ENCODE measurements around the gene FCRL3.

Gene FCRL3

DNA sequence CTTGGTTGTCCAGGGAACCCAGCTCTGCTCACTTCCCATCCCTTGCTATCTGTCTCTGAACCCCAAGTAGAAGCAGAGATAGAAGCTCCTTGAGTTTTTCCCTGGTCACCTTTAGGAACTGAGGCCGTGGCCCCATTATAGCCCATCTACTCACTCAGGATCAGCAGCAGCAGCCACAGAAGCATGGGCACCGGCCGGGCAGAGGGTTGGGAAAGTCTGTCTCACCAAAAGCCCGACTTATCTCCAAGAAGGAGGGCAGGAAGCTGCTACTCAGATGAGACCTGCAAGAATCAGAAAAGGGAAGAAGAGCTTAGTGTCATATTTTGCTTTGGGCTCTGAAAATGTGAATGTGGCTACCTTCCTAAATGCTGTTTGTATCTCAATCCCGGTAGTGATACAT is 264 bp downstream of the FCRL3 start:
- DNase-seq, result no peak
- H3K9me3 Mint-ChIP-seq, result no peaks in the 10 kb centered on the region
- H3K36me3 Mint-ChIP-seq (ENCODE audit: low read depth), result no peaks in the 10 kb centered on the region
- H3K4me3 Mint-ChIP-seq, result peak overlapping the region; percentile 44
- H3K27ac Mint-ChIP-seq, result peak overlapping the region; percentile 78
- peaks cover 31% of the 10 kb centered on the region for H3K27me3 Mint-ChIP-seq
- H3K4me1 Mint-ChIP-seq (ENCODE audit: low read depth), result peaks cover 9% of the 10 kb centered on the region

DNA sequence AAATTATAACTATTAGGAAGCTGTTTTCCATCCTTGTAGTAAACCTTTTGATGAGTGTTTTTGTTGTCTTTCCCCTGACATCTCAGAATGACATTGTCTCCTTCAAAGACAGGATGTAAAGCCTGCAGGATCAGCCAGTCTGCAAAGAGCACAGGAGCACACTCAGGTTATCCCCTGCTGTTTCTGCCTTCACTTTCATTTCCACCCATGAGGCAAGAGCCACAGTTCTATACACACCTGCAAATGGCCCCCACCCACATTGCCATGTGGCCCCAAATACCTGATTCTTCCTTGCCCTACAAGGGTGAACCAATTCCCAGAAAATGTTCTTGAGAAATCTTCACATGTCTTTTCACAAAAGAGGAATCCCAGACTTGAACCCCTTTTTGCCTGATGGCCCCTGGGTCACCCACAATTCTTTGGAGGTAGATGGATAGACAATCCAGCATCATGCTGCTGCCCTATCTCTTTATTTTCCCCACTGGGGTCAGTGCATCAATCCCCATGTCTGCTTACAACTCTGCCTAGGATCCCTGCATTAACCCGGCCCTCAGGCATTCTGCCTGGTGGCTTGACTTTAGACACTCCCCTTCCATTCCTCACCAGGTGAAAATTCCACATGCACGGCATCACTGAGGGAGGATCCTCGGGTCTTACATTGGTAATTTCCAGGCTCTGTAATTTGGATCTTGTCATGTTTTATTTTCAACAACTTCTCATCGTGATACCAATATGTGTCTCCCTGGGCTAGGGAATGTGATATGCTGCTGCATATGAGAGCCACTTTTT is 2.6 kb downstream of the FCRL3 start:
- Mint-ChIP-seq H3K36me3 (ENCODE audit: low read depth) (no peaks in the 10 kb centered on the region), H3K4me3 (no peak overlapping the region), H3K9me3 (no peaks in the 10 kb centered on the region), H3K4me1 (ENCODE audit: low read depth) (peaks cover 9% of the 10 kb centered on the region), H3K27me3 (peaks cover 31% of the 10 kb centered on the region), H3K27ac (peak overlapping the region; percentile 42)
- no peak for DNase-seq

DNA sequence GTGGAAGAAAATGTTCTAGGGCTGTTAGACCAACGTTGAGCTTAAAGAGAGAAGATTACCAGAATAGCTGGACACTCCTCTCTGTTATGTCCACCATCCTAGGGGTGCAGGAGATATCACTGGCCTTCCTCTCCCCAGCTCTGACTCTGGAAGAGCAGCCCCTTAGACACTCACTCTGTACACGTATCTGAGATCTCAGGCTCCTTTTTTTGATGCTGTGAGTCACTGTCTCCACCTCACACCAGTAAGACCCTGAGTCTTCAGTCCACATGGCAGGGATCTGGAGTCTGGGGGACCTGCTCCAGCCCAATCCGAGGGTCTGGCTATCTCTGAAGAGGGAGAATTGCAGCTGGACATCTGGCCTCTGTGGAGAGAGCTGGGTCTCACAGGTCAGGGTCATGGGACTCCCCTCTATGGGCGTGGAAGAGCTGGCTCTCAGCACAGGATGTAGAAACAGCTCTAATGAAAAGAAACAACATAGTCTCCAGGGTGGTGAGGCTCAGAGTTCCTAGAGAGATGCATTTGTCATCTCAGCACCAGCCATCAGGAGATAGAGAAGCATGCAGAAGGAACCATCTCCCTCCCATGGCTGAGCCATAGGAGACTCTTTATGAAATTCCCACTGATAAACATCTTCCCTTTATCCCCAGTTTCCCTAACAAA is 3.5 kb downstream of the FCRL3 start:
- Mint-ChIP-seq H3K36me3 (ENCODE audit: low read depth) (no peaks in the 10 kb centered on the region), H3K27ac (peak overlapping the region; percentile 55), H3K4me3 (no peak overlapping the region), H3K9me3 (no peaks in the 10 kb centered on the region), H3K27me3 (peaks cover 29% of the 10 kb centered on the region), H3K4me1 (ENCODE audit: low read depth) (peaks cover 8% of the 10 kb centered on the region)
- no peak for DNase-seq

- no peaks in the 10 kb centered on the region for H3K9me3 Mint-ChIP-seq
- H3K4me1 Mint-ChIP-seq (ENCODE audit: low read depth), result peaks cover 3% of the 10 kb centered on the region
- peaks cover 25% of the 10 kb centered on the region for H3K27me3 Mint-ChIP-seq
- H3K27ac Mint-ChIP-seq, result peak overlapping the region; percentile 79
- no peaks in the 10 kb centered on the region for H3K36me3 Mint-ChIP-seq (ENCODE audit: low read depth)
- DNase-seq, result no peak
- H3K4me3 Mint-ChIP-seq, result peak overlapping the region; percentile 9
These were observed 5.2 kb downstream of the FCRL3 start for GRCh38 chr1:157695417-157695816.

DNA sequence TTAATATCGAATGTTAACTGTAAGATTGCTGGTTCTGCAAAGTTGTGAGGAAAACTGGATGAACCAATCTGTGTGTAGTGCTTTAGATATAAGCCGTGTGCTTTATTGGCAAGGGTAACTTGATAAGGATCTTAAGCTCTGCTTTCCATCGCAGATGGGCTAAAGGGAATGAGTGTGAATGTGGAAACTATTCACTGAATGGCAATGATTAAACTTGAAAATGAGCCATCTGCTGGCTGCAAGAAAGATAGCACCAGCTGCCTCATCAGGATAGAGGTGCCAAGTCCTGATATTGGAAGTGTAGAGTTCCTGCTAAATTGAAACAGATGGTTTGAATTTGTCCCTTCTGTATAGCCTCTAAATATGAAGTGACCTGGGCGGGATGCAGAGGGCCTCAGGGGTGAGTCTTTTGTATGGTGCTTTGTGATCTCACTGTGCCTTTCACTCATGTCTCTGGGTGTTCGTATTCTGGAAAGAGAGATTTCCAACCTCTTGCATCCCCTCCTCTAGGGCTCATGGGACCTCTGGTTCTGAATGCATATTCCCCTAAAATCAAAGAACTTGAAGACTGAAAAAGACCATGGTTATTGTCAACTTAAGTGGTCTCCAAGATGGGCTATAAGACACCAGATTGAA is 9.2 kb downstream of the FCRL3 start:
- Mint-ChIP-seq H3K4me3 (no peak overlapping the region), H3K4me1 (ENCODE audit: low read depth) (peaks cover 2% of the 10 kb centered on the region), H3K27me3 (no peaks in the 10 kb centered on the region), H3K9me3 (no peaks in the 10 kb centered on the region), H3K27ac (no peak overlapping the region), H3K36me3 (ENCODE audit: low read depth) (no peaks in the 10 kb centered on the region)
- no peak for DNase-seq

GRCh38 chr1:157682710-157683437 is 17.7 kb downstream of the FCRL3 start:
- Mint-ChIP-seq H3K27me3 (peaks cover 2% of the 10 kb centered on the region), H3K27ac (no peak overlapping the region), H3K4me3 (no peak overlapping the region), H3K4me1 (ENCODE audit: low read depth) (peaks cover 2% of the 10 kb centered on the region), H3K9me3 (no peaks in the 10 kb centered on the region), H3K36me3 (ENCODE audit: low read depth) (no peaks in the 10 kb centered on the region)
- DNase-seq, result no peak

DNA sequence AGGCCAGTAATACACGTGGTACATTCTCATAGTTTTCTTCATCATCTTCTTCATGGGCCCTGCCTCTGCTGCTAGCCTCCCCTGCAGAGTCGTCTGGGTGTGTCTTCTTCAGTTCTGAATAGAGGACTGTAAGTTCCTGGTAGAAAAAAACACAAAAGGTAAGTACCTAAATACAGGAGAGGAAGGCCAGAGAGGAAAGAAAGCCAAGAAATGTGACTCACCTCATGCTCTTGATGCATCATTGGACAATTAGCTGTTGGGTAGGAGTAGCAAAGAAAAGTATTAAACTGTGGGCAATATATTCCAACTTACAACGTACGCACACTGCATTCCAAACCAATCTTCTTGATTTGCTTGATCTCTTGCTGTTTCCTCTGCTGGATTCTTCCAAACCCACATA is 21.8 kb downstream of the FCRL3 start:
- no peak overlapping the region for H3K27ac Mint-ChIP-seq
- DNase-seq, result no peak
- H3K36me3 Mint-ChIP-seq (ENCODE audit: low read depth), result no peaks in the 10 kb centered on the region
- H3K4me3 Mint-ChIP-seq, result no peak overlapping the region
- H3K9me3 Mint-ChIP-seq, result no peaks in the 10 kb centered on the region
- H3K27me3 Mint-ChIP-seq, result no peaks in the 10 kb centered on the region
- H3K4me1 Mint-ChIP-seq (ENCODE audit: low read depth), result no peaks in the 10 kb centered on the region

GRCh38 chr1:157673008-157673407 is 27.6 kb downstream of the FCRL3 start:
- no peaks in the 10 kb centered on the region for H3K36me3 Mint-ChIP-seq (ENCODE audit: low read depth)
- no peak for DNase-seq
- peaks cover 24% of the 10 kb centered on the region for H3K9me3 Mint-ChIP-seq
- H3K27me3 Mint-ChIP-seq, result no peaks in the 10 kb centered on the region
- no peaks in the 10 kb centered on the region for H3K4me1 Mint-ChIP-seq (ENCODE audit: low read depth)
- no peak overlapping the region for H3K4me3 Mint-ChIP-seq
- H3K27ac Mint-ChIP-seq, result no peak overlapping the region

GRCh38 chr1:157671895-157672294 is 28.7 kb downstream of the FCRL3 start:
- Mint-ChIP-seq H3K27me3 (no peaks in the 10 kb centered on the region), H3K4me3 (no peak overlapping the region), H3K36me3 (ENCODE audit: low read depth) (no peaks in the 10 kb centered on the region), H3K27ac (no peak overlapping the region), H3K4me1 (ENCODE audit: low read depth) (no peaks in the 10 kb centered on the region), H3K9me3 (peaks cover 24% of the 10 kb centered on the region)
- no peak for DNase-seq

DNA sequence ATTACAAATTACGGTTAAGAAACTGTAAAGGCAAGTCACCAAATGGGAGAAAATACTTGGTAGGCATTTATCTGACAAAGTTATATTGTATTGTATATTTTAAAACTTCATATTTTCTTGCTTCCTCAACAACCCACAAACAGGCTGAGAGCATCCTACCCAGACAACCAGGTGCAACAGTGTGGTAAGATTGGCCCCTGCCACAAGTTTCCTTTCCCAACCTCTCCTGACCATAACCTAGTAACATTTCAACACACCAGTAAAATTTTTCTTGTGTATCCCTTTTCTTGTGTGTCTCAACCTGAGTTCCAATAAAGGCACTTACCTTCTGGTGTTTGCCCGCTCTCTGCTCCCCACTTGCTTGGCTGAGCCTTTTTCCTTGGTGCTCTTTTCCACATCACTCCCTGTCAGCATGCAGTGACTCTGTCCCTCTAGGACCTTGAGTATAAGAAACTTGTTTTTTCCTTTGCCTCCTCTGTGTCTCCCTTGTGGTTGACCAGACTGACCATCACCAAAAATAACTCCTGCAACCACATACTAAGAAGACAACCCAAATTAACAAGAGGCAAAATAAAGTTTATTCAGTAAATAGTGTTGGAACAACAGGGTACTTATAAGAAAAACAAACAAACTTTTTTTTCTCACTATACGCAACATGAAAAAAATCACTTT is 40.9 kb downstream of the FCRL3 start:
- no peak overlapping the region for H3K4me3 Mint-ChIP-seq
- H3K4me1 Mint-ChIP-seq (ENCODE audit: low read depth), result no peaks in the 10 kb centered on the region

DNA sequence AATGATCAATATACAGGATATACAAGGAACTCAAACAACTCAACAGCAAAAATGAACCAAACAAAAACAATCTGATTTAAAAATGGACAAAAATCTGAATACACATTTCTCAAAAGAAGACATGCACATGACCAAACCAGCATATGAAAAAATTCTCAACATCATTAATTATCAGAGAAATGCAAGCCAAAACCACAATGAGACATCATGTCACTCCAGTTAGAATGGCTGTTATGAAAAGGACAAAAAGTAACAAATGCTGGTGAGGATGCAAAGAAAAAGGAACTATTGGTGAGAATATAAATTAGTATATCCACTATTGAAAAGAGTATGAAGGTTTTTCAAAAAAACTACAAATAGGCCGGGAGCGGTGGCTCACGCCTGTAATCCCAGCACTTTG is 42.0 kb downstream of the FCRL3 start:
- Mint-ChIP-seq H3K9me3 (no peaks in the 10 kb centered on the region), H3K4me1 (ENCODE audit: low read depth) (no peaks in the 10 kb centered on the region), H3K27me3 (peaks cover 12% of the 10 kb centered on the region), H3K27ac (no peak overlapping the region), H3K36me3 (ENCODE audit: low read depth) (no peaks in the 10 kb centered on the region), H3K4me3 (no peak overlapping the region)
- DNase-seq, result no peak

More for the DNA sequence above, 40.9 kb downstream of the FCRL3 start:
- Mint-ChIP-seq H3K36me3 (ENCODE audit: low read depth) (no peaks in the 10 kb centered on the region), H3K27me3 (peaks cover 10% of the 10 kb centered on the region), H3K9me3 (no peaks in the 10 kb centered on the region), H3K27ac (no peak overlapping the region)
- no peak for DNase-seq

GRCh38 chr1:157653494-157653873 is 47.1 kb downstream of the FCRL3 start:
- no peaks in the 10 kb centered on the region for H3K36me3 Mint-ChIP-seq (ENCODE audit: low read depth)
- H3K27me3 Mint-ChIP-seq, result peaks cover 25% of the 10 kb centered on the region
- no peak overlapping the region for H3K27ac Mint-ChIP-seq
- no peak overlapping the region for H3K4me3 Mint-ChIP-seq
- H3K4me1 Mint-ChIP-seq (ENCODE audit: low read depth), result peaks cover 5% of the 10 kb centered on the region
- H3K9me3 Mint-ChIP-seq, result no peaks in the 10 kb centered on the region
- DNase-seq, result no peak

- DNase-seq, result no peak
- no peak overlapping the region for H3K4me3 Mint-ChIP-seq
- no peaks in the 10 kb centered on the region for H3K36me3 Mint-ChIP-seq (ENCODE audit: low read depth)
- peaks cover 5% of the 10 kb centered on the region for H3K4me1 Mint-ChIP-seq (ENCODE audit: low read depth)
- no peak overlapping the region for H3K27ac Mint-ChIP-seq
- peaks cover 25% of the 10 kb centered on the region for H3K27me3 Mint-ChIP-seq
- no peaks in the 10 kb centered on the region for H3K9me3 Mint-ChIP-seq
These were observed 47.6 kb downstream of the FCRL3 start for GRCh38 chr1:157652859-157653493.

DNA sequence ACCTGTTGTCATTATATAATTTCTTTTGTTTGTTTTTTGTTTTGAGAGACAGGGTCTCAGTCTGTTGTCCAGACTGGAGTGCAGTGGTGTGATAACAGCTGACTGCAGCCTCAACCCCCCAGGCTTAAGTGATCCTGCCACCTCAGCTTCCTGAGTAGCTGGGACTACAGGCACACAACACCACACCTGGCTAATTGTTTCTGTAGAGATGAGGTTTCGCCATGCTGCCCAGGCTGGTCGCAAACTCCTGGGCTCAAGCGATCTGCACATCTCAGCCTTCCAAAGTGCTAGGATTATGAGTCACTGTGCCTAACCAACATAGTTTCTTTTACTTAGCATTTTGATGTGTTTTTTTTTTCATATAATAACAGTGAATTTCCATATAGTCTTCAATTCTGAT is 52.3 kb downstream of the FCRL3 start:
- H3K27me3 Mint-ChIP-seq, result peaks cover 15% of the 10 kb centered on the region
- H3K9me3 Mint-ChIP-seq, result no peaks in the 10 kb centered on the region
- no peaks in the 10 kb centered on the region for H3K36me3 Mint-ChIP-seq (ENCODE audit: low read depth)
- H3K4me3 Mint-ChIP-seq, result no peak overlapping the region
- H3K4me1 Mint-ChIP-seq (ENCODE audit: low read depth), result peaks cover 5% of the 10 kb centered on the region
- DNase-seq, result no peak
- H3K27ac Mint-ChIP-seq, result no peak overlapping the region

Measured in activated T-cell treated with anti-CD3 and anti-CD28 coated beads, Interleukin-2, amount 50 U/mL, for 24 hours (primary cell).